Measurements from ENCODE around the gene MITF.

Gene MITF

GRCh38 chr3:69803681-69804270, 64.5 kb downstream of the MITF start:
- Histone ChIP-seq H2AFZ (ENCODE audit: low read depth, low read length) (no peak overlapping the region), H3K4me1 (ENCODE audit: low read length) (no peaks in the 10 kb centered on the region), H3K79me2 (ENCODE audit: low read length) (no peaks in the 10 kb centered on the region), H3K27me3 (ENCODE audit: low read depth, low read length) (no peaks in the 10 kb centered on the region), H3K4me3 (ENCODE audit: low read length) (no peak overlapping the region), H3K9me3 (ENCODE audit: insufficient read depth, low read length) (no peaks in the 10 kb centered on the region), H4K20me1 (ENCODE audit: insufficient read depth, low read length) (no peaks in the 10 kb centered on the region), H3K27ac (ENCODE audit: low read length) (no peak overlapping the region), H3K9ac (ENCODE audit: low read length) (no peak overlapping the region), H3K36me3 (replicated peaks; ENCODE audit: low read depth, low read length) (no peaks in the 10 kb centered on the region), H3K4me2 (ENCODE audit: low read length) (no peak overlapping the region)
- no peak for TF ChIP-seq EZH2phosphoT487 (IDR thresholded peaks at IDR 0.05; ENCODE audit: low read depth)
- TF ChIP-seq, protein P1, sequence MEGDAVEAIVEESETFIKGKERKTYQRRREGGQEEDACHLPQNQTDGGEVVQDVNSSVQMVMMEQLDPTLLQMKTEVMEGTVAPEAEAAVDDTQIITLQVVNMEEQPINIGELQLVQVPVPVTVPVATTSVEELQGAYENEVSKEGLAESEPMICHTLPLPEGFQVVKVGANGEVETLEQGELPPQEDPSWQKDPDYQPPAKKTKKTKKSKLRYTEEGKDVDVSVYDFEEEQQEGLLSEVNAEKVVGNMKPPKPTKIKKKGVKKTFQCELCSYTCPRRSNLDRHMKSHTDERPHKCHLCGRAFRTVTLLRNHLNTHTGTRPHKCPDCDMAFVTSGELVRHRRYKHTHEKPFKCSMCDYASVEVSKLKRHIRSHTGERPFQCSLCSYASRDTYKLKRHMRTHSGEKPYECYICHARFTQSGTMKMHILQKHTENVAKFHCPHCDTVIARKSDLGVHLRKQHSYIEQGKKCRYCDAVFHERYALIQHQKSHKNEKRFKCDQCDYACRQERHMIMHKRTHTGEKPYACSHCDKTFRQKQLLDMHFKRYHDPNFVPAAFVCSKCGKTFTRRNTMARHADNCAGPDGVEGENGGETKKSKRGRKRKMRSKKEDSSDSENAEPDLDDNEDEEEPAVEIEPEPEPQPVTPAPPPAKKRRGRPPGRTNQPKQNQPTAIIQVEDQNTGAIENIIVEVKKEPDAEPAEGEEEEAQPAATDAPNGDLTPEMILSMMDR (IDR thresholded peaks at IDR 0.05; ENCODE audit: low read depth, low read length), result no peak

DNA sequence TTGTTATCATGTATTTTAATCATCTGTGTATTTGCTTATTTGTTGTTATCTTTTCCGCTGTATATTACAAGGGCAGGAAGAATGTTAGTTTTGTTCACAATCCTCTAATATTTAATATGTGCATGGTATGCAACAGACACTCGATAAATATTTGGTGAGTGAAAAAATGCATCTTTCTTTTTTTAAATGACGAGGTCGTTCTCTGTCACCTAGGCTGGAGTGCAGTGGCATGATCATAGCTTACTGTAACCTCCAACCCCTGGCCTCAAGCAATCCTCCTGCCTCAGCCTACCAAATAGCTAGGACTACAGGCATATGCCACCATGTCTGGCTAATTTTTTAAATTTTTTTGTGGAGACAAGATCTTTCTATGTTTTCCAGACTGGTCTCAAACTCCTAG, 66.2 kb downstream of the MITF start:
- Histone ChIP-seq H3K36me3 (replicated peaks; ENCODE audit: low read depth, low read length) (no peaks in the 10 kb centered on the region), H4K20me1 (ENCODE audit: insufficient read depth, low read length) (no peaks in the 10 kb centered on the region), H3K9ac (ENCODE audit: low read length) (no peak overlapping the region), H3K9me3 (ENCODE audit: insufficient read depth, low read length) (no peaks in the 10 kb centered on the region), H3K79me2 (ENCODE audit: low read length) (no peaks in the 10 kb centered on the region), H3K27ac (ENCODE audit: low read length) (no peak overlapping the region), H3K27me3 (ENCODE audit: low read depth, low read length) (no peaks in the 10 kb centered on the region), H3K4me2 (ENCODE audit: low read length) (no peak overlapping the region), H2AFZ (ENCODE audit: low read depth, low read length) (no peak overlapping the region), H3K4me3 (ENCODE audit: low read length) (no peak overlapping the region), H3K4me1 (ENCODE audit: low read length) (no peaks in the 10 kb centered on the region)
- TF ChIP-seq, protein P1 (IDR thresholded peaks at IDR 0.05; ENCODE audit: low read depth, low read length), result no peak
- TF ChIP-seq EZH2phosphoT487 (IDR thresholded peaks at IDR 0.05; ENCODE audit: low read depth), result no peak

- no peak for TF ChIP-seq EZH2phosphoT487 (IDR thresholded peaks at IDR 0.05; ENCODE audit: low read depth)
- TF ChIP-seq, protein P1 (IDR thresholded peaks at IDR 0.05; ENCODE audit: low read depth, low read length), result no peak
- H3K79me2 ChIP-seq (ENCODE audit: low read length), result no peaks in the 10 kb centered on the region
- H3K36me3 ChIP-seq (replicated peaks; ENCODE audit: low read depth, low read length), result no peaks in the 10 kb centered on the region
- no peaks in the 10 kb centered on the region for H3K4me1 ChIP-seq (ENCODE audit: low read length)
- no peak overlapping the region for H3K4me3 ChIP-seq (ENCODE audit: low read length)
- H3K27me3 ChIP-seq (ENCODE audit: low read depth, low read length), result no peaks in the 10 kb centered on the region
- no peak overlapping the region for H2AFZ ChIP-seq (ENCODE audit: low read depth, low read length)
- no peaks in the 10 kb centered on the region for H3K9me3 ChIP-seq (ENCODE audit: insufficient read depth, low read length)
- no peak overlapping the region for H3K9ac ChIP-seq (ENCODE audit: low read length)
- no peak overlapping the region for H3K4me2 ChIP-seq (ENCODE audit: low read length)
- no peaks in the 10 kb centered on the region for H4K20me1 ChIP-seq (ENCODE audit: insufficient read depth, low read length)
- H3K27ac ChIP-seq (ENCODE audit: low read length), result no peak overlapping the region
These were observed 67.6 kb downstream of the MITF start for GRCh38 chr3:69806735-69807438.

DNA sequence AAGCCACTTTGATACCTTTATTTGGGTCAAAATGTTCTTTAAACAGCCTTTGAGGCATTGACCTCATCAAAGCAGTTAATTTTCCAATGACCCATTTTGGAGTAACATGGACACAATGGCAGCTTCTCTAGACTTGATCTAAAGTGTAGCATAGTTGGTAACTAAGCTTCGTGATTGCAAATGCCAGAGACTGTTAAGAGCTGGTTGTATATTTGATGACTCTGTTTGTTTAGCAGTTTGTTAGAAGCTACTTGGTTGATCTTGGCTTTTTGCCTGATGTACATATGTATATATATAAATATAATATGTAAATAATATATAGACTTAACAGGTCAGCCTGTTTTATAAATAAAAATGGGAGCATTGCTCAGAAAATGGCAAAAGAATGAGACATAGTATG, 68.4 kb downstream of the MITF start:
- TF ChIP-seq, protein P1 (IDR thresholded peaks at IDR 0.05; ENCODE audit: low read depth, low read length), result no peak
- no peak for TF ChIP-seq EZH2phosphoT487 (IDR thresholded peaks at IDR 0.05; ENCODE audit: low read depth)
- H3K27me3 ChIP-seq (ENCODE audit: low read depth, low read length), result no peaks in the 10 kb centered on the region
- no peak overlapping the region for H3K4me3 ChIP-seq (ENCODE audit: low read length)
- no peaks in the 10 kb centered on the region for H4K20me1 ChIP-seq (ENCODE audit: insufficient read depth, low read length)
- H3K27ac ChIP-seq (ENCODE audit: low read length), result no peak overlapping the region
- H3K4me2 ChIP-seq (ENCODE audit: low read length), result no peak overlapping the region
- H2AFZ ChIP-seq (ENCODE audit: low read depth, low read length), result no peak overlapping the region
- no peak overlapping the region for H3K9ac ChIP-seq (ENCODE audit: low read length)
- no peaks in the 10 kb centered on the region for H3K4me1 ChIP-seq (ENCODE audit: low read length)
- H3K36me3 ChIP-seq (replicated peaks; ENCODE audit: low read depth, low read length), result no peaks in the 10 kb centered on the region
- no peaks in the 10 kb centered on the region for H3K79me2 ChIP-seq (ENCODE audit: low read length)
- no peaks in the 10 kb centered on the region for H3K9me3 ChIP-seq (ENCODE audit: insufficient read depth, low read length)
